HL-60 (cell line): ENCODE data around the gene PRPH2.

Source experiments
- GABPA ChIP-seq: IDR thresholded peaks from 2 replicates; pipeline ENCODE4 v1.6.1; 2012; ENCODE audit warnings: low read depth
- TF ChIP-seq, protein P1 (sequence below): IDR thresholded peaks from one replicate; pipeline ENCODE4 v1.5.1; 2011; ENCODE audit warnings: low read length, control low read depth, inconsistent platforms; ENCODE audit not compliant: insufficient read depth

DNA sequence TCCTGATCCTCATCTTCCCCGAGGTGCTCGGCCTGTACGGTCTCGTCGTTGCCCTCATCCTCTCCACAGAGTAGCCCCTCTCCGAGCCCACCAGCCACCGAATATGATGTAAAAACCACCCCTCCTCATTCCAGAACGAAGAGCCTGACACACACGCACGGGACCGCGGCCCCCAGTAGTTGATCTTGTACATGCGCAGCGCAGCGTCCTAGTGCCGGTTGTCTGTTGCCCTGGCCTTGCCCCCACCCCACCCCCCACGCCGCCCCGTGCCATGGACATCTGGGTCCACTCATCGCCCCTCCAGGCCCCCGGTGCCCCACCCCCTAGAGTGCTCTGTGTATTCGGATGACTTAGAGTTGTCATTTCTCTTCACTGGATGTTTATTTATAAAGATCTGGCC is 5.2 kb upstream of the PRPH2 start:
- TF ChIP-seq, protein P1, sequence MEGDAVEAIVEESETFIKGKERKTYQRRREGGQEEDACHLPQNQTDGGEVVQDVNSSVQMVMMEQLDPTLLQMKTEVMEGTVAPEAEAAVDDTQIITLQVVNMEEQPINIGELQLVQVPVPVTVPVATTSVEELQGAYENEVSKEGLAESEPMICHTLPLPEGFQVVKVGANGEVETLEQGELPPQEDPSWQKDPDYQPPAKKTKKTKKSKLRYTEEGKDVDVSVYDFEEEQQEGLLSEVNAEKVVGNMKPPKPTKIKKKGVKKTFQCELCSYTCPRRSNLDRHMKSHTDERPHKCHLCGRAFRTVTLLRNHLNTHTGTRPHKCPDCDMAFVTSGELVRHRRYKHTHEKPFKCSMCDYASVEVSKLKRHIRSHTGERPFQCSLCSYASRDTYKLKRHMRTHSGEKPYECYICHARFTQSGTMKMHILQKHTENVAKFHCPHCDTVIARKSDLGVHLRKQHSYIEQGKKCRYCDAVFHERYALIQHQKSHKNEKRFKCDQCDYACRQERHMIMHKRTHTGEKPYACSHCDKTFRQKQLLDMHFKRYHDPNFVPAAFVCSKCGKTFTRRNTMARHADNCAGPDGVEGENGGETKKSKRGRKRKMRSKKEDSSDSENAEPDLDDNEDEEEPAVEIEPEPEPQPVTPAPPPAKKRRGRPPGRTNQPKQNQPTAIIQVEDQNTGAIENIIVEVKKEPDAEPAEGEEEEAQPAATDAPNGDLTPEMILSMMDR: no peak
- TF ChIP-seq GABPA: no peak
